HAP-1 (cell line): Measurements from ENCODE around the gene ZNF532.

Source experiments
- DNase-seq, 2 experiments: peaks; one replicate each; pipeline ENCODE4 v3.0.0-alpha.2; 2016 to 2020; ENCODE audit warnings: low spot score in 2 of 2
- H3K27me3 ChIP-seq: fragments of 250-450 bp; sonication (Bioruptor Pico); 2 replicates; pipeline ENCODE4 v1.5.1; 2020; ENCODE audit warnings: low read depth, mild to moderate bottlenecking, moderate library complexity
- H3K36me3 ChIP-seq: fragments of 250-450 bp; sonication (Bioruptor Pico); replicated peaks from 2 replicates; pipeline ENCODE4 v1.5.1; 2020; ENCODE audit warnings: mild to moderate bottlenecking
- H3K4me1 ChIP-seq: fragments of 250-450 bp; sonication (Bioruptor Pico); 2 replicates; pipeline ENCODE4 v1.5.1; 2020; ENCODE audit warnings: mild to moderate bottlenecking
- H3K4me3 ChIP-seq: fragments of 250-450 bp; sonication (Bioruptor Pico); 2 replicates; pipeline ENCODE4 v1.5.1; 2020; ENCODE audit warnings: mild to moderate bottlenecking, moderate library complexity
- H3K9me3 ChIP-seq: fragments of 250-450 bp; sonication (Bioruptor Pico); 2 replicates; pipeline ENCODE4 v1.5.1; 2020; ENCODE audit warnings: mild to moderate bottlenecking, moderate library complexity
- in situ Hi-C: fragments of 300-500 bp; cut with MboI; formaldehyde crosslinking; loops from 3 replicates; pipeline ENCODE4 v1.14.3; 2020; ENCODE audit warnings: low sequenced_read_pairs, inconsistent platforms, mixed read lengths

ZNF532 gene

DNA sequence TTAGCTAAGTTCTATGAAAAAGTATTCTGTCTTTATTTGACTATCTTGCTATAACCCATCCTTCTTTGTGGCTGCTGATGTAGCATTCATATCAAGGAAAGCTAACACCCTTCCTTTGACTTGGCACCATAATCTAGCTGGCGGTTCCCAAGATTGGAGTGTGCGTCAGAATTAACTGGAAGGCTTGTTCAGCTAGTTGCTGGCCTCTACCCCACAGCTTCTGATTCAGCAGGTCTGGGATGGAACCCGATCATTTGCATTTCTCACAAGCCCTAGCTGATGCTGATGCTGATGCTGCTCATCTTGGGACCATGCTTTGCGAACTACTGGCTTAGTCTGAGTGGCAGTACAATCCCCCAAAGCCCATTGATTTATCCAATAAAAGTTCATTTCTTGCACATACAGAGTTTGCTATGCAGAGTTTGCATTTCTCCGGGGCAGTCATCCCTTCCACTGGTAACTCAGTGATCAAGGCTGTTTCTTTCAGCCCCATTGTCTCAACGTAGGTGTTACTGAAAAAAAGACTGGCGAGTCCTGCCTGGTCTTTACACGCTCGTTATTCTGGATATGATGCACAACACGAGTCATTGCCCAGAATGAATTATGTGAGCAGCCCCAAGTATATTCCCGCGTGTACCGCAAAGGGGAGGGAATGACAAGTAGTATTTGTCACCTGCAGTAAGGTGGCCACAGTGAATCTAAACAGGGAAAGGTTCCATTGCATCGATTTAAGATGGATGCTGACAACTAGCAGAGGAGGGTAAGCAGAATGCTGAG is 96.5 kb downstream of the ZNF532 start:
- Histone ChIP-seq H3K27me3 (no peaks in the 10 kb centered on the region), H3K4me3 (no peak overlapping the region), H3K9me3 (no peaks in the 10 kb centered on the region), H3K4me1 (peaks cover 1% of the 10 kb centered on the region; the same call in 1 of the 2 replicates), H3K36me3 (no peaks in the 10 kb centered on the region)
- in situ Hi-C loops = no loop called here
- DNase-seq = no peak

DNA sequence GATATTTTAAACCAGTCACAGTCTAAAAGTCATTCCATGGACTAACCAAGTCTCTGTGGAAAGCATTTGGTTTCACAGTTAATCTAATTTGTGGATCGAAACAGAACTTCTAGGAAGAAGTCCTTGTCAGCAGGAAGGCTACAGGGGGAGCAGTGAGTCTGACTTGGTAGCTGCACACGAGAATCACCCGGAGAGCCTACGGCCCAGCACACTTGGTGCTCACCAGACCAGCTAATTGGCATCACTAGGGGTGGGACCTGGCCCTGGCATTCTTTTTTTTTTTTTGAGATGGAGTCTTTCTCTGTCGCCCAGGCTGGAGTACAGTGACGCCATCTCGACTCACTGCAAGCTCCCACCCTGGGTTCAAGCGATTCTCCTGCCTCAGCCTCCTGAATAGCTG is 97.7 kb downstream of the ZNF532 start:
- H3K4me1 ChIP-seq = peaks cover 3% of the 10 kb centered on the region; the same call in 1 of the 2 replicates
- no peak for DNase-seq
- no peak overlapping the region for H3K4me3 ChIP-seq
- no peaks in the 10 kb centered on the region for H3K9me3 ChIP-seq
- in situ Hi-C loops = no loop called here
- H3K27me3 ChIP-seq = no peaks in the 10 kb centered on the region
- H3K36me3 ChIP-seq = no peaks in the 10 kb centered on the region

DNA sequence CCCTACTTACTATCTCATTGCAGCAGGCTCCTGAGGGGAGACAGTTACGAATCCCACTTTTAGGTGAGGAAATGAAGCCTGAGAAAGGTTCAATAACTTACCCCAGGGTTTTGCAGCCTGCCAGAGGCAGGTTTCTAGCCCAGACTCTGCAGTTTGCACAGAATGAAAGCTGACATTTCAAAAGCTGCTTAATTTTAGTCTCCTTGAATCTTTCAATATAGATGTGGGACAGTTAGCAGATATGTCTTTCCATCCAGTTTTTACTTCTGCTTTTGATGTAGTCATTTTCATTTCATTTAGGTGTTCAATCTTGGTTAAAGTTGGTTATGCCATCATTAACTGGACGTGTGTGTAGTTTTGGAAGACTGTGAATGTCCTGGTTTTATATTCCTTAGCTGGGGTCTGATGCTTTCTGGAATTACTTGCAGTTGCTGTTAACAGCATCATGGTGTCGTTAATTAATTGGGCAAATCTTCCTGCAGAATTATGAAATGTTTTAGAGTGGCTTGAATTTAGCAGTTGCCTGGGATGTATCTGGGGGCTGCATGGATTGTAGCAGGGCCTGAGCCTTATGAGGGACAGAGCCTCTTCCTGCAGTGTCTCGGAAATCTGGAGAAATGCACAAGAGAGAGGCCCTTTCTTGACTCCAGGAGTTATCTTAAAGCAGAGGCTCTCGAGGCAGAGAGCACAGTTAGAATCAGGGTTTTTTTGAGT is 100.8 kb downstream of the ZNF532 start:
- no peak overlapping the region for H3K4me3 ChIP-seq
- in situ Hi-C loops = no loop called here
- no peaks in the 10 kb centered on the region for H3K27me3 ChIP-seq
- no peaks in the 10 kb centered on the region for H3K9me3 ChIP-seq
- H3K36me3 ChIP-seq = no peaks in the 10 kb centered on the region
- no peak for DNase-seq
- H3K4me1 ChIP-seq = peaks cover 3% of the 10 kb centered on the region; the same call in 1 of the 2 replicates

DNA sequence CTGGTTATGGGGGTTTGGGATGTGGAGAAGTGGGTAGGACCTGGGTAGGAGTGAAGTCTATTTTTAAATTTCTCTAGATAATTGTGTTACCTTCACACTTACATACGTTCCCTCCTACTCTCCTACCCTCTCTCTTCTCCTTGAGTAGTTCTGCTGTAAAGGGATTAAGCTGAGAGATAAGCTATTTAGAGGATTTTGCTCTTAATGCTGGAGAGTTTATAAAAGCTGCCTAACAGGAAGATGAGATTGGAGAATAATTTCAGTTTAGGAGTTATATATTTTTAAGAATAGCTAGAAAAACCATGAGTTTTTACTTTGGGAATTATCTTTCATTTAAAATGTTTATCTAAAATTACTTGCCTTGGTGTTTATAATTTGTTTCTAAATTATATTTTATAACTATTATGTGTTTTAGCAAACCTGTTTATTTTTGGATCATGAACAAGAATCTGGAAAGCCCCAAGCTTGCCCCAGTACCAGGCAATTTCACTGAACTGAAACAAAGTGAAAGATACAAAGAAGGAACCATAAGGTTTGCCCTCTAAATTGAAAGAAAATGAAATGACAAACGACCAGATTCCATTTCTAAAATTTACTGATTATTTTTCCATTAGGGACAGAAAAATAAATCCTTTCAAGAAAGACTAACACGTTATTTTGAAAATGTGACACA is 101.5 kb downstream of the ZNF532 start:
- no peak overlapping the region for H3K4me3 ChIP-seq
- in situ Hi-C loops = no loop called here
- no peaks in the 10 kb centered on the region for H3K27me3 ChIP-seq
- H3K4me1 ChIP-seq = peaks cover 4% of the 10 kb centered on the region; the same call in 1 of the 2 replicates
- no peaks in the 10 kb centered on the region for H3K9me3 ChIP-seq
- H3K36me3 ChIP-seq = no peaks in the 10 kb centered on the region
- DNase-seq = no peak

DNA sequence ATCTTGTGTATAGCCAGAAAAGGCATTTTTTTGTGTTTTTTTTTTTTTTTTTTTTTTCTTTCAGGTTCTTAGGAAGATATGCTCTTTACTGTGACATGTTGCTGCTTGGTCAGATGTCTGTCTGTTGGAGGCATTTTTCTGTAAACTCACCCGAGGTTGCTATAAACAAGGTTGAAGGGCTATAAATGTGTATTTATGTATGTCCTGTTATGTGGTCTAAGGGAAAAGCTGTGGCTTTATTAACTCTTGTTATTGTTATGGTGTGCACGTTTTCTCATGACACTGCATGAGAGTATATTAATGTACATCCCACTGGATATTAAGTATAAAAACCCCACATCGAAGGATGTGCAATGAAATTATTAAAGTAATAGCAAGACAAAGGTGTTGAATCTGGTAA is 102.0 kb downstream of the ZNF532 start:
- no peak for DNase-seq
- Histone ChIP-seq H3K4me1 (peaks cover 7% of the 10 kb centered on the region; the same call in 1 of the 2 replicates), H3K36me3 (no peaks in the 10 kb centered on the region), H3K27me3 (no peaks in the 10 kb centered on the region), H3K4me3 (no peak overlapping the region), H3K9me3 (no peaks in the 10 kb centered on the region)
- in situ Hi-C loops = no loop called here

DNA sequence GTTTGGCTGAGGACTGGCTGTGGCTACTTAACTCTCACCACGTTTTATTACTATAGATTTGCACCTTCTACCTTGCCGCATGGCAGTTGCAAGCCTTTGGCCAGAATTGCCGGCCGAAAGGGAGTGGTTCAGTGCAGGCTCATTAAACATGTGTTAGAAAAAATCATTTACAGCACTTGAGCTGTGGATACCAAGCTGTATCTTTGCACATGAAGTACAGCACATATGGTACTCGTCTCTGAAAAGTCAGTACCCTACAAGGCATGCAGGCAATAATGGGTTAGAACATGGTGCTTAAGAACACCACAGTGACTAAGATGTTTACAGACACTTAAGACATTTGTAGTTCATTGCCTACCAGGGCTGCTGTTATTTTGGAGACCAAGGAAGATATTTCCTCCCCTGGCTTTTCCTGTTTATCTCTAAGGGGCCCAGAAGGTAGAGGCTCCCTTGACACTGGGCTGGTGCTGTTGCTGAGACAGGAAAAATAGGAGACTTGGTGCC is 103.1 kb downstream of the ZNF532 start:
- DNase-seq = no peak
- H3K27me3 ChIP-seq = no peaks in the 10 kb centered on the region
- in situ Hi-C loops = no loop called here
- H3K9me3 ChIP-seq = no peaks in the 10 kb centered on the region
- H3K36me3 ChIP-seq = no peaks in the 10 kb centered on the region
- peaks cover 7% of the 10 kb centered on the region; the same call in 1 of the 2 replicates for H3K4me1 ChIP-seq
- no peak overlapping the region for H3K4me3 ChIP-seq

DNA sequence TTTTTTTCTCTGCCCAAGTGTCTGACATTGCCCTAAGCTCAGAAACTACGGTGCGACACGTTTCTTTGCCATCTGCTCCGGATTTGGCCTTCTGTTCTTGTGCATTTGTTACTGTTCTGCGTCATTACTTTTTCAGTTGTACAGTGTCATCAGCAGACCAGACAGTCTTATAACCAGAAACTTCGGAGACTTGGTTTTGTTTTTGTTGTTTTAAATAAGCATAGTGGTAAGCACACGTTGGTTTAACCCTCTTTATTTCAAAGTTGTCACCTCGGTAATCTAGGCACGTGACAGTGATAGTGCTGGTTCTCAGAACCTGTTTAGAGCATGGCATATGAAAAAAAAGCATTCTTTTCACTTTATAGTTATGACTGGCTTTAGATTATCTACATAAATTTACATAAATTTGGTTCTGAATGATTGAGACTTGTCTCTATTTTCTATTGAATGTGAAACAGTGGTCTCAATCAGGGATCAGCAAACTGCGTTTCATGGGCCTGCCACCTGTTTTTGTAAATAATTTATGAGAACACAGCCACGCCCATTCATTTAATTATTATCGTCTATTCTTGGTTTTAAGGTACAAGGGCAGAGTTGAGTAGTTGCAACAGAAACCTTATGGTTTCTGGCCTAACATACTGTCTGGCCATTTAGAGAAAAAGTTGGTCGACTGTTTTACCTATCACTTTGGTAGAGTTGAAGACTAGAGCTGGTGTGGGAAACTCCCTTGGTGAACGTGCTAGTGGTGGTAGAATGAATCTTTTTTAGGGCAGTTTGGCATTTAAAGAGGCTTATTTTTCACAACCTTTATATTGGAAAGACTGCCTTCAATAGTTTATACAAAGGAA is 106.5 kb downstream of the ZNF532 start:
- Histone ChIP-seq H3K4me1 (peaks cover 5% of the 10 kb centered on the region; the same call in 1 of the 2 replicates), H3K27me3 (no peaks in the 10 kb centered on the region)
- in situ Hi-C loops = no loop called here

DNA sequence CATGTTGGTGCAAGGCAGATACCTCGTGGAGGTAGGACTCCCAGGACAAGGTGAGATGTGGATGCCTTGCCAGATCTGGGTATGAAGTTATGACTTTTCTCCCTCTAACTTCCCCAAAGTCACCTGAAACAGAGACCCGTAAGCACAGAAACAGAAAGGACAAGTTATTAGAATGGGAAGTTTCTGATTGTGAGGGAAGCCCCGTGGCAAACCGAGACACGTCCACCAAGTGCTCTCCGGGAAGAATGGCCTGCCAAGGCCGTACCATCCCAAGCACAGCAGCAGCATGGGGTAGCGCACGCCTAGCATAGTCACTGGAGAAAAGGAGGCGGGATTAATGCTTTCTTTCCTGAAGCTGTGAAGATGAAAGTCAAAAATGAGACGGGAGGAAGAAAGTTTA is 110.6 kb downstream of the ZNF532 start:
- DNase-seq = no peak
- H3K27me3 ChIP-seq = no peaks in the 10 kb centered on the region
- in situ Hi-C loops = no loop called here
- peaks cover 4% of the 10 kb centered on the region; the same call in 1 of the 2 replicates for H3K4me1 ChIP-seq
- H3K9me3 ChIP-seq = no peaks in the 10 kb centered on the region
- no peak overlapping the region for H3K4me3 ChIP-seq
- H3K36me3 ChIP-seq = no peaks in the 10 kb centered on the region

More for the DNA sequence above, 106.5 kb downstream of the ZNF532 start:
- no peaks in the 10 kb centered on the region for H3K36me3 ChIP-seq
- no peak for DNase-seq
- no peaks in the 10 kb centered on the region for H3K9me3 ChIP-seq
- H3K4me3 ChIP-seq = no peak overlapping the region

DNA sequence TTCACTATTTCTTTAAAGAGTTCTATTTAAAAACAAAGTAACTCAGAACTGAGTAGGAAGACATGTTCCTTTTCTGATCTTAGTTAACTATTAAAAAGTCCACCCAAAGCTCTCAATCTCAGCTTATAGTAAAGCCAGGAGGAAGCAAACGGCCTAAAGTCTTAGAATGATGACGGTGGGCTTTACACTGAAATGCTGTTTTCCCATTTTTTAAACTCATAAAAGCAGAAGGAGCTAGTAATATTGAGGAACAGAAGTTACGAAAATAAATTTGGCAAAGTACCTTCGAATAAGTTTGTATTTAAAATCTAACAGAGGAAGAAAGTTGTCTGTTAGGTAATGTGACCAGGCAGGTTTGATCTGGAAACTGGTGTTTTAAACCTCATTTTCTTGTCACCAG is 111.1 kb downstream of the ZNF532 start:
- H3K4me1 ChIP-seq = peaks cover 4% of the 10 kb centered on the region; the same call in 1 of the 2 replicates

DNA sequence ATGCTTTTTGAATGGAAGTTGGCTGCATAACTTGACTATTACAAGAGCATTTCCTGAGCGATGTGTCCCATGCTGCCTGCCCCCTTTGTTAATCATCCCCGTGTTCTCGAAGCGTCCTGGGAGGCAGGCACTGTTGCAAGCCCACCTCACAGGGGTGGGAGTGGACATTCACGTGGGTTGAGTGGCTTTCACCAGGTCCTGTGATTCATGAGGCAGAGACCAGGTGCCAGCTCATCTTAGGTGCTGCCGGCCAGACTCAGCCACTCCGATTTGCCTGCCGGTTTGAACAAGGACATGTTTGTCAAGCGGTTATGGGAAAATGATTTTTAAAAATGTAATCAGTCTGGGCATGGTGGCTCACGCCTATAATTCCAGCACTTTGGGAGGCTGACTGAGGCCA is 112.5 kb downstream of the ZNF532 start:
- no peak for DNase-seq
- no peak overlapping the region for H3K4me3 ChIP-seq
- in situ Hi-C loops = no loop called here
- H3K4me1 ChIP-seq = no peaks in the 10 kb centered on the region
- no peaks in the 10 kb centered on the region for H3K9me3 ChIP-seq
- no peaks in the 10 kb centered on the region for H3K36me3 ChIP-seq
- no peaks in the 10 kb centered on the region for H3K27me3 ChIP-seq

More for the DNA sequence above, 111.1 kb downstream of the ZNF532 start:
- in situ Hi-C loops = no loop called here
- no peak for DNase-seq
- H3K9me3 ChIP-seq = no peaks in the 10 kb centered on the region
- no peaks in the 10 kb centered on the region for H3K36me3 ChIP-seq
- H3K4me3 ChIP-seq = no peak overlapping the region
- H3K27me3 ChIP-seq = no peaks in the 10 kb centered on the region

DNA sequence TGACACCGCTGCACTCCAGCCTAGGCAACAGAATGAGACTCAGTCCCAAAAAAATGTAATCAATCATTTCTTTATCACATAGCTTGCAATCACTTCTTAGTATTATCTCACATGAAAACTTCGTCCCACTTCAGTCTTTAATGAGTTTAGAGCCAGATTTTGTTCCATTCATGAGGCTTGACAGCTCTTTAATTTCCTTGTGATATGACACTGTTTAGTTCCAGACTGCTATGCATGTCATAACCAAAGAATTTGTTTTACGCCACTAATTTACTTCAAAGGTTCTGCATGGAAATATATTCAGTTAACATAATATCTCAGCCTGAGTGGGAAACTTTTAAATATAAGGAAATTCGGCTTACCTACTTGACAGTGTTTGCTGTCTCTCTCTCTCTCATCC is 113.1 kb downstream of the ZNF532 start:
- no peak for DNase-seq
- H3K36me3 ChIP-seq = no peaks in the 10 kb centered on the region
- no peaks in the 10 kb centered on the region for H3K4me1 ChIP-seq
- H3K4me3 ChIP-seq = no peak overlapping the region
- no peaks in the 10 kb centered on the region for H3K9me3 ChIP-seq
- no peaks in the 10 kb centered on the region for H3K27me3 ChIP-seq
- in situ Hi-C loops = no loop called here

DNA sequence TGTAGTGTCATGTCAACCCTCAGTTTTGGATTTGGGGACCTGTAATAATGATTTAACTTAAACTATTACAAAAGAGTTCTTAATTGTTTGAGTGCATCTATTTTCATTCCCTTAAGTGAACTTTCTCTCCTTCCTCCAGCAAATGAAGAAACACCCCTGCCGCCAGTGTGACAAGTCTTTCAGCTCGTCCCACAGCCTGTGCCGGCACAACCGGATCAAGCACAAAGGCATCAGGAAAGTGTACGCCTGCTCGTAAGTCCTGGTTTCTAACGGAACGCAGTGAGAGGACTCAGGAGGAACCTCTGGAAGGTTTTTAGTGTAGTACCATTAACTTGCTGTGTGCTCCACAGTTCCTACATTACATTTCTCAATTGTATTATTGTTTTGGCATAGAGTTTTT is 114.2 kb downstream of the ZNF532 start:
- DNase-seq = no peak
- H3K27me3 ChIP-seq = no peaks in the 10 kb centered on the region
- no peaks in the 10 kb centered on the region for H3K9me3 ChIP-seq
- H3K4me3 ChIP-seq = no peak overlapping the region
- in situ Hi-C loops = no loop called here
- H3K36me3 ChIP-seq = no peaks in the 10 kb centered on the region
- no peaks in the 10 kb centered on the region for H3K4me1 ChIP-seq

DNA sequence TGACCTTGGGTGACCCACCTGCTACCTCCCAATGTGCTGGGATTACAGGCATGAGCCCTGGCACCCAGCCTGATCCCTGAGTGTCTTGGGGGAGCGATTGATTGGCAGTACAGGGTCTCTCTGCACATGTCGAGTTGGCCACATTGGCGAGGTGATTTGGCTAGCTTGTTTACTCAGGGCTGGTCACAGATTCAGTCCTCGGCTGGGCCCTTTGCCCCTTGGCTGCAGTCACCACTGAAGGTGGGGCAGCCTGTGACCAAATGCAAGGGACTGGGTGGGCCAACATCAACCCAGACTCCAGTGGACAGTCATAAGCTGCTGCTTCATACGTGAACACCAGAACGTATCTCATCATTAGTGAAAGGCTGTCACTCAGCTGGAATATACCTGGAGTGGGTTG is 114.9 kb downstream of the ZNF532 start:
- Histone ChIP-seq H3K9me3 (no peaks in the 10 kb centered on the region), H3K36me3 (no peaks in the 10 kb centered on the region), H3K4me1 (no peaks in the 10 kb centered on the region), H3K4me3 (no peak overlapping the region), H3K27me3 (no peaks in the 10 kb centered on the region)
- no peak for DNase-seq
- in situ Hi-C loops = no loop called here
